ENCODE data around the gene SLC4A5. TPM values are rescaled to one million over a fixed set of nuclear protein-coding genes. Genes with fewer than 3 reads are reported as not detected.

SLC4A5 gene
- total RNA-seq, 1 experiment from 2014 or later = 1.8 TPM

- TF ChIP-seq FOXP4 (CRISPR knock-in tag; IDR thresholded peaks at IDR 0.05) (no peak), JAZF1 (CRISPR knock-in tag; IDR thresholded peaks at IDR 0.05) (no peak), GTF2I (CRISPR knock-in tag; conservative IDR thresholded peaks at IDR 0.05) (no peak), GRHL2 (CRISPR knock-in tag; IDR thresholded peaks at IDR 0.05; ENCODE audit: insufficient replicate concordance, severe bottlenecking) (no peak), ZNF263 (CRISPR knock-in tag; IDR thresholded peaks at IDR 0.05; ENCODE audit: low read depth) (no peak), ATF1 (CRISPR knock-in tag; IDR thresholded peaks at IDR 0.05) (0 out of 2 replicates have a peak, but pooled peaks have one; percentile 41), MXD4 (CRISPR knock-in tag; IDR thresholded peaks at IDR 0.05; ENCODE audit: borderline replicate concordance) (no peak), NFYB (CRISPR knock-in tag; conservative IDR thresholded peaks at IDR 0.05; ENCODE audit: low read depth) (no peak), ZNF423 (CRISPR knock-in tag; IDR thresholded peaks at IDR 0.05) (no peak), SP1 (CRISPR knock-in tag; conservative IDR thresholded peaks at IDR 0.05) (peak; percentile 53), ZNF219 (CRISPR knock-in tag; IDR thresholded peaks at IDR 0.05; ENCODE audit: borderline replicate concordance) (no peak), NFATC4 (CRISPR knock-in tag; IDR thresholded peaks at IDR 0.05) (no peak), ZBTB21 (CRISPR knock-in tag; IDR thresholded peaks at IDR 0.05; ENCODE audit: borderline replicate concordance) (0 out of 2 replicates have a peak, but pooled peaks have one; percentile 35), RORB (CRISPR knock-in tag; IDR thresholded peaks at IDR 0.05) (no peak), RELA (CRISPR knock-in tag; IDR thresholded peaks at IDR 0.05; ENCODE audit: borderline replicate concordance) (no peak), TEAD1 (CRISPR knock-in tag; IDR thresholded peaks at IDR 0.05) (no peak), MYBL2 (CRISPR knock-in tag; IDR thresholded peaks at IDR 0.05) (no peak), E2F5 (CRISPR knock-in tag; IDR thresholded peaks at IDR 0.05) (no peak), KAT7 (CRISPR knock-in tag; IDR thresholded peaks at IDR 0.05; ENCODE audit: borderline replicate concordance) (no peak), FOXP1 (CRISPR knock-in tag; IDR thresholded peaks at IDR 0.05; ENCODE audit: borderline replicate concordance) (no peak), TEAD4 (CRISPR knock-in tag; IDR thresholded peaks at IDR 0.05) (no peak)
- TF ChIP-seq, protein P1, sequence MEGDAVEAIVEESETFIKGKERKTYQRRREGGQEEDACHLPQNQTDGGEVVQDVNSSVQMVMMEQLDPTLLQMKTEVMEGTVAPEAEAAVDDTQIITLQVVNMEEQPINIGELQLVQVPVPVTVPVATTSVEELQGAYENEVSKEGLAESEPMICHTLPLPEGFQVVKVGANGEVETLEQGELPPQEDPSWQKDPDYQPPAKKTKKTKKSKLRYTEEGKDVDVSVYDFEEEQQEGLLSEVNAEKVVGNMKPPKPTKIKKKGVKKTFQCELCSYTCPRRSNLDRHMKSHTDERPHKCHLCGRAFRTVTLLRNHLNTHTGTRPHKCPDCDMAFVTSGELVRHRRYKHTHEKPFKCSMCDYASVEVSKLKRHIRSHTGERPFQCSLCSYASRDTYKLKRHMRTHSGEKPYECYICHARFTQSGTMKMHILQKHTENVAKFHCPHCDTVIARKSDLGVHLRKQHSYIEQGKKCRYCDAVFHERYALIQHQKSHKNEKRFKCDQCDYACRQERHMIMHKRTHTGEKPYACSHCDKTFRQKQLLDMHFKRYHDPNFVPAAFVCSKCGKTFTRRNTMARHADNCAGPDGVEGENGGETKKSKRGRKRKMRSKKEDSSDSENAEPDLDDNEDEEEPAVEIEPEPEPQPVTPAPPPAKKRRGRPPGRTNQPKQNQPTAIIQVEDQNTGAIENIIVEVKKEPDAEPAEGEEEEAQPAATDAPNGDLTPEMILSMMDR (IDR thresholded peaks at IDR 0.05) = peak; percentile 92
- TF ChIP-seq, protein P2, sequence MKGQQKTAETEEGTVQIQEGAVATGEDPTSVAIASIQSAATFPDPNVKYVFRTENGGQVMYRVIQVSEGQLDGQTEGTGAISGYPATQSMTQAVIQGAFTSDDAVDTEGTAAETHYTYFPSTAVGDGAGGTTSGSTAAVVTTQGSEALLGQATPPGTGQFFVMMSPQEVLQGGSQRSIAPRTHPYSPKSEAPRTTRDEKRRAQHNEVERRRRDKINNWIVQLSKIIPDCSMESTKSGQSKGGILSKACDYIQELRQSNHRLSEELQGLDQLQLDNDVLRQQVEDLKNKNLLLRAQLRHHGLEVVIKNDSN (CRISPR knock-in tag; IDR thresholded peaks at IDR 0.05) = 0 out of 2 replicates have a peak, but pooled peaks have one; percentile 29
- TF ChIP-seq, protein P3, sequence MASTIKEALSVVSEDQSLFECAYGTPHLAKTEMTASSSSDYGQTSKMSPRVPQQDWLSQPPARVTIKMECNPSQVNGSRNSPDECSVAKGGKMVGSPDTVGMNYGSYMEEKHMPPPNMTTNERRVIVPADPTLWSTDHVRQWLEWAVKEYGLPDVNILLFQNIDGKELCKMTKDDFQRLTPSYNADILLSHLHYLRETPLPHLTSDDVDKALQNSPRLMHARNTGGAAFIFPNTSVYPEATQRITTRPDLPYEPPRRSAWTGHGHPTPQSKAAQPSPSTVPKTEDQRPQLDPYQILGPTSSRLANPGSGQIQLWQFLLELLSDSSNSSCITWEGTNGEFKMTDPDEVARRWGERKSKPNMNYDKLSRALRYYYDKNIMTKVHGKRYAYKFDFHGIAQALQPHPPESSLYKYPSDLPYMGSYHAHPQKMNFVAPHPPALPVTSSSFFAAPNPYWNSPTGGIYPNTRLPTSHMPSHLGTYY (CRISPR knock-in tag; IDR thresholded peaks at IDR 0.05) = 0 out of 2 replicates have a peak, but pooled peaks have one; percentile 66
- TF ChIP-seq, protein P4, sequence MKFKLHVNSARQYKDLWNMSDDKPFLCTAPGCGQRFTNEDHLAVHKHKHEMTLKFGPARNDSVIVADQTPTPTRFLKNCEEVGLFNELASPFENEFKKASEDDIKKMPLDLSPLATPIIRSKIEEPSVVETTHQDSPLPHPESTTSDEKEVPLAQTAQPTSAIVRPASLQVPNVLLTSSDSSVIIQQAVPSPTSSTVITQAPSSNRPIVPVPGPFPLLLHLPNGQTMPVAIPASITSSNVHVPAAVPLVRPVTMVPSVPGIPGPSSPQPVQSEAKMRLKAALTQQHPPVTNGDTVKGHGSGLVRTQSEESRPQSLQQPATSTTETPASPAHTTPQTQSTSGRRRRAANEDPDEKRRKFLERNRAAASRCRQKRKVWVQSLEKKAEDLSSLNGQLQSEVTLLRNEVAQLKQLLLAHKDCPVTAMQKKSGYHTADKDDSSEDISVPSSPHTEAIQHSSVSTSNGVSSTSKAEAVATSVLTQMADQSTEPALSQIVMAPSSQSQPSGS (CRISPR knock-in tag; IDR thresholded peaks at IDR 0.05; ENCODE audit: borderline replicate concordance, low read depth) = no peak
- TF ChIP-seq, protein P5, sequence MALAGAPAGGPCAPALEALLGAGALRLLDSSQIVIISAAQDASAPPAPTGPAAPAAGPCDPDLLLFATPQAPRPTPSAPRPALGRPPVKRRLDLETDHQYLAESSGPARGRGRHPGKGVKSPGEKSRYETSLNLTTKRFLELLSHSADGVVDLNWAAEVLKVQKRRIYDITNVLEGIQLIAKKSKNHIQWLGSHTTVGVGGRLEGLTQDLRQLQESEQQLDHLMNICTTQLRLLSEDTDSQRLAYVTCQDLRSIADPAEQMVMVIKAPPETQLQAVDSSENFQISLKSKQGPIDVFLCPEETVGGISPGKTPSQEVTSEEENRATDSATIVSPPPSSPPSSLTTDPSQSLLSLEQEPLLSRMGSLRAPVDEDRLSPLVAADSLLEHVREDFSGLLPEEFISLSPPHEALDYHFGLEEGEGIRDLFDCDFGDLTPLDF (CRISPR knock-in tag; IDR thresholded peaks at IDR 0.05) = no peak
- TF ChIP-seq, protein P6, sequence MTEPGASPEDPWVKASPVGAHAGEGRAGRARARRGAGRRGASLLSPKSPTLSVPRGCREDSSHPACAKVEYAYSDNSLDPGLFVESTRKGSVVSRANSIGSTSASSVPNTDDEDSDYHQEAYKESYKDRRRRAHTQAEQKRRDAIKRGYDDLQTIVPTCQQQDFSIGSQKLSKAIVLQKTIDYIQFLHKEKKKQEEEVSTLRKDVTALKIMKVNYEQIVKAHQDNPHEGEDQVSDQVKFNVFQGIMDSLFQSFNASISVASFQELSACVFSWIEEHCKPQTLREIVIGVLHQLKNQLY (CRISPR knock-in tag; IDR thresholded peaks at IDR 0.05) = no peak
- TF ChIP-seq, protein P7, sequence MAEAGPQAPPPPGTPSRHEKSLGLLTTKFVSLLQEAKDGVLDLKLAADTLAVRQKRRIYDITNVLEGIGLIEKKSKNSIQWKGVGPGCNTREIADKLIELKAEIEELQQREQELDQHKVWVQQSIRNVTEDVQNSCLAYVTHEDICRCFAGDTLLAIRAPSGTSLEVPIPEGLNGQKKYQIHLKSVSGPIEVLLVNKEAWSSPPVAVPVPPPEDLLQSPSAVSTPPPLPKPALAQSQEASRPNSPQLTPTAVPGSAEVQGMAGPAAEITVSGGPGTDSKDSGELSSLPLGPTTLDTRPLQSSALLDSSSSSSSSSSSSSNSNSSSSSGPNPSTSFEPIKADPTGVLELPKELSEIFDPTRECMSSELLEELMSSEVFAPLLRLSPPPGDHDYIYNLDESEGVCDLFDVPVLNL (CRISPR knock-in tag; IDR thresholded peaks at IDR 0.05; ENCODE audit: borderline replicate concordance, low read depth) = no peak
Observed at GRCh38 chr2:74391580-74392448, 48.6 kb upstream of the SLC4A5 start (continued).
